ENCODE results near the gene SNAI3.
A peak's percentile ranks its signal among the peaks of the same experiment; 100 is the strongest.

SNAI3 gene

GRCh38 chr16:88705801-88706228 is 19.5 kb upstream of the SNAI3 start:
- Histone ChIP-seq H3K4me1 (ENCODE audit: control insufficient read depth in 5 of 5, insufficient read depth in 5 of 5, low read length in 5 of 5) (peaks cover 14 to 66% (median 57%) of the 10 kb centered on the region in 5 donors), H3K27ac (ENCODE audit: low read depth, low read length) (peak overlapping the region; percentile 21), H3K4me3 (ENCODE audit: low read depth in 1 of 5, low read length in 5 of 5) (peak overlapping the region; percentile 74 to 98 (median 93)), H3K9me3 (ENCODE audit: control insufficient read depth in 5 of 5, low read length in 5 of 5) (no peaks in the 10 kb centered on the region), H3K36me3 (ENCODE audit: control insufficient read depth in 5 of 5, insufficient read depth in 5 of 5, low read length in 5 of 5) (peaks cover 0 to 8% (median 3%) of the 10 kb centered on the region in 5 donors), H3K27me3 (ENCODE audit: control insufficient read depth in 5 of 5, insufficient read depth in 4 of 5, low read length in 5 of 5) (no peaks in the 10 kb centered on the region), H3K9ac (ENCODE audit: low read length in 5 of 5) (peak overlapping the region in 4 of 5 donors; percentile 73 to 97 (median 91))

GRCh38 chr16:88705076-88705684 is 18.9 kb upstream of the SNAI3 start:
- Histone ChIP-seq H3K9me3 (ENCODE audit: control insufficient read depth in 5 of 5, low read length in 5 of 5) (no peaks in the 10 kb centered on the region), H3K27ac (ENCODE audit: low read depth, low read length) (peak overlapping the region; percentile 21), H3K36me3 (ENCODE audit: control insufficient read depth in 5 of 5, insufficient read depth in 5 of 5, low read length in 5 of 5) (peaks cover 0 to 10% (median 5%) of the 10 kb centered on the region in 5 donors), H3K9ac (ENCODE audit: low read length in 5 of 5) (peak overlapping the region; percentile 73 to 93 (median 83)), H3K4me1 (ENCODE audit: control insufficient read depth in 5 of 5, insufficient read depth in 5 of 5, low read length in 5 of 5) (peaks cover 14 to 69% (median 63%) of the 10 kb centered on the region in 5 donors), H3K27me3 (ENCODE audit: control insufficient read depth in 5 of 5, insufficient read depth in 4 of 5, low read length in 5 of 5) (no peaks in the 10 kb centered on the region), H3K4me3 (ENCODE audit: low read depth in 1 of 5, low read length in 5 of 5) (peak overlapping the region; percentile 74 to 98 (median 93))

GRCh38 chr16:88703486-88704309 is 17.4 kb upstream of the SNAI3 start:
- Histone ChIP-seq H3K9ac (ENCODE audit: low read length in 5 of 5) (peak overlapping the region in 3 of 5 donors; percentile 35 to 43 (median 35)), H3K36me3 (ENCODE audit: control insufficient read depth in 5 of 5, insufficient read depth in 5 of 5, low read length in 5 of 5) (peaks cover 0 to 20% (median 15%) of the 10 kb centered on the region in 5 donors), H3K27me3 (ENCODE audit: control insufficient read depth in 5 of 5, insufficient read depth in 4 of 5, low read length in 5 of 5) (no peaks in the 10 kb centered on the region), H3K9me3 (ENCODE audit: control insufficient read depth in 5 of 5, low read length in 5 of 5) (no peaks in the 10 kb centered on the region), H3K4me3 (ENCODE audit: low read depth in 1 of 5, low read length in 5 of 5) (peak overlapping the region in 3 of 5 donors; percentile 36 to 97 (median 42)), H3K4me1 (ENCODE audit: control insufficient read depth in 5 of 5, insufficient read depth in 5 of 5, low read length in 5 of 5) (peaks cover 14 to 78% (median 68%) of the 10 kb centered on the region in 5 donors), H3K27ac (ENCODE audit: low read depth, low read length) (peak overlapping the region; percentile 60)

- peaks cover 14 to 77% (median 66%) of the 10 kb centered on the region in 5 donors for H3K4me1 ChIP-seq (ENCODE audit: control insufficient read depth in 5 of 5, insufficient read depth in 5 of 5, low read length in 5 of 5)
- H3K36me3 ChIP-seq (ENCODE audit: control insufficient read depth in 5 of 5, insufficient read depth in 5 of 5, low read length in 5 of 5), result peaks cover 0 to 31% (median 26%) of the 10 kb centered on the region in 5 donors
- H3K27ac ChIP-seq (ENCODE audit: low read depth, low read length), result peak overlapping the region; percentile 60
- peak overlapping the region in 2 of 5 donors; percentile 40 to 52 for H3K4me3 ChIP-seq (ENCODE audit: low read depth in 1 of 5, low read length in 5 of 5)
- no peaks in the 10 kb centered on the region for H3K9me3 ChIP-seq (ENCODE audit: control insufficient read depth in 5 of 5, low read length in 5 of 5)
- H3K27me3 ChIP-seq (ENCODE audit: control insufficient read depth in 5 of 5, insufficient read depth in 4 of 5, low read length in 5 of 5), result no peaks in the 10 kb centered on the region
- H3K9ac ChIP-seq (ENCODE audit: low read length in 5 of 5), result peak overlapping the region in 1 of 5 donors; percentile 43
Observed at GRCh38 chr16:88702371-88703210, 16.3 kb upstream of the SNAI3 start.

- Histone ChIP-seq H3K36me3 (ENCODE audit: control insufficient read depth in 5 of 5, insufficient read depth in 5 of 5, low read length in 5 of 5) (peaks cover 0 to 39% (median 34%) of the 10 kb centered on the region in 5 donors), H3K27me3 (ENCODE audit: control insufficient read depth in 5 of 5, insufficient read depth in 4 of 5, low read length in 5 of 5) (no peaks in the 10 kb centered on the region), H3K9me3 (ENCODE audit: control insufficient read depth in 5 of 5, low read length in 5 of 5) (no peaks in the 10 kb centered on the region), H3K4me3 (ENCODE audit: low read depth in 1 of 5, low read length in 5 of 5) (peak overlapping the region in 3 of 5 donors; percentile 22 to 49 (median 40)), H3K27ac (ENCODE audit: low read depth, low read length) (peak overlapping the region; percentile 60), H3K4me1 (ENCODE audit: control insufficient read depth in 5 of 5, insufficient read depth in 5 of 5, low read length in 5 of 5) (peaks cover 11 to 68% (median 58%) of the 10 kb centered on the region in 5 donors), H3K9ac (ENCODE audit: low read length in 5 of 5) (peak overlapping the region in 2 of 5 donors; percentile 47 to 53)
Observed at GRCh38 chr16:88701581-88702370, 15.5 kb upstream of the SNAI3 start.

- Histone ChIP-seq H3K27me3 (ENCODE audit: control insufficient read depth in 5 of 5, insufficient read depth in 4 of 5, low read length in 5 of 5) (no peaks in the 10 kb centered on the region), H3K27ac (ENCODE audit: low read depth, low read length) (peak overlapping the region; percentile 60), H3K4me1 (ENCODE audit: control insufficient read depth in 5 of 5, insufficient read depth in 5 of 5, low read length in 5 of 5) (peaks cover 11 to 64% (median 55%) of the 10 kb centered on the region in 5 donors), H3K9me3 (ENCODE audit: control insufficient read depth in 5 of 5, low read length in 5 of 5) (no peaks in the 10 kb centered on the region), H3K36me3 (ENCODE audit: control insufficient read depth in 5 of 5, insufficient read depth in 5 of 5, low read length in 5 of 5) (peaks cover 0 to 47% (median 38%) of the 10 kb centered on the region in 5 donors), H3K4me3 (ENCODE audit: low read depth in 1 of 5, low read length in 5 of 5) (peak overlapping the region in 2 of 5 donors; percentile 40 to 49), H3K9ac (ENCODE audit: low read length in 5 of 5) (peak overlapping the region in 2 of 5 donors; percentile 47 to 53)
Observed at GRCh38 chr16:88700636-88701482, 14.6 kb upstream of the SNAI3 start.

GRCh38 chr16:88700322-88700635 is 14.0 kb upstream of the SNAI3 start:
- Histone ChIP-seq H3K4me3 (ENCODE audit: low read depth in 1 of 5, low read length in 5 of 5) (peak overlapping the region in 1 of 5 donors; percentile 10), H3K9ac (ENCODE audit: low read length in 5 of 5) (no peak overlapping the region), H3K4me1 (ENCODE audit: control insufficient read depth in 5 of 5, insufficient read depth in 5 of 5, low read length in 5 of 5) (peaks cover 8 to 59% (median 50%) of the 10 kb centered on the region in 5 donors)

GRCh38 chr16:88699180-88699579 is 12.9 kb upstream of the SNAI3 start:
- H3K9me3 ChIP-seq (ENCODE audit: control insufficient read depth in 5 of 5, low read length in 5 of 5), result no peaks in the 10 kb centered on the region
- peaks cover 4 to 48% (median 39%) of the 10 kb centered on the region in 5 donors for H3K4me1 ChIP-seq (ENCODE audit: control insufficient read depth in 5 of 5, insufficient read depth in 5 of 5, low read length in 5 of 5)
- H3K4me3 ChIP-seq (ENCODE audit: low read depth in 1 of 5, low read length in 5 of 5), result no peak overlapping the region
- no peak overlapping the region for H3K27ac ChIP-seq (ENCODE audit: low read depth, low read length)
- H3K9ac ChIP-seq (ENCODE audit: low read length in 5 of 5), result no peak overlapping the region
- peaks cover 0 to 53% (median 39%) of the 10 kb centered on the region in 5 donors for H3K36me3 ChIP-seq (ENCODE audit: control insufficient read depth in 5 of 5, insufficient read depth in 5 of 5, low read length in 5 of 5)
- no peaks in the 10 kb centered on the region for H3K27me3 ChIP-seq (ENCODE audit: control insufficient read depth in 5 of 5, insufficient read depth in 4 of 5, low read length in 5 of 5)

More at GRCh38 chr16:88700322-88700635, 14.0 kb upstream of the SNAI3 start:
- Histone ChIP-seq H3K36me3 (ENCODE audit: control insufficient read depth in 5 of 5, insufficient read depth in 5 of 5, low read length in 5 of 5) (peaks cover 0 to 52% (median 39%) of the 10 kb centered on the region in 5 donors), H3K27me3 (ENCODE audit: control insufficient read depth in 5 of 5, insufficient read depth in 4 of 5, low read length in 5 of 5) (no peaks in the 10 kb centered on the region), H3K27ac (ENCODE audit: low read depth, low read length) (peak overlapping the region; percentile 37), H3K9me3 (ENCODE audit: control insufficient read depth in 5 of 5, low read length in 5 of 5) (no peaks in the 10 kb centered on the region)
